WTC11 (cell line): Measurements from ENCODE around the gene TNRC6C. TPM values are rescaled to one million over a fixed set of nuclear protein-coding genes. Genes with fewer than 3 reads are reported as not detected.

Experiments used
- ATAC-seq: fragments of 200-7000 bp; cut with Tn5 transposase; 2 replicates; pipeline ENCODE4 v1.10.0; 2021; ENCODE audit warnings: mild to moderate bottlenecking, moderate library complexity
- CTCF ChIA-PET: fragments of 300-600 bp; sonication (Branson Sonifier 250); formaldehyde crosslinking; loops from one replicate; lab custom pipeline; 2021; ENCODE audit warnings: antibody characterized with exemption; lab: Charles Lee
- POLR2A ChIA-PET: fragments of 350-600 bp; sonication (Branson Sonifier 250); formaldehyde crosslinking; loops from one replicate; lab custom pipeline; 2021; ENCODE audit warnings: antibody characterized with exemption; lab: Charles Lee
- DNase-seq: peaks from one replicate; pipeline ENCODE4 v3.0.0; 2021; ENCODE audit warnings: low spot score
- H3K27ac Mint-ChIP-seq: 2 replicates; pipeline ENCODE4 v1.8.0; 2021; ENCODE audit warnings: mixed read lengths
- H3K27me3 Mint-ChIP-seq: 2 replicates; pipeline ENCODE4 v1.8.0; 2021; ENCODE audit warnings: low read depth, mild to moderate bottlenecking, moderate library complexity, mixed read lengths
- H3K36me3 Mint-ChIP-seq: 2 replicates; pipeline ENCODE4 v1.8.0; 2021; ENCODE audit warnings: mixed read lengths
- H3K4me1 Mint-ChIP-seq: 2 replicates; pipeline ENCODE4 v1.8.0; 2022; ENCODE audit warnings: mixed read lengths
- H3K4me3 Mint-ChIP-seq: 2 replicates; pipeline ENCODE4 v1.8.0; 2021; ENCODE audit warnings: mild to moderate bottlenecking, moderate library complexity, mixed read lengths
- H3K9me3 Mint-ChIP-seq: 2 replicates; pipeline ENCODE4 v1.8.0; 2021; ENCODE audit warnings: mixed read lengths
- ATF1 ChIP-seq: sonication (generic); formaldehyde crosslinking; IDR thresholded peaks from 2 replicates; pipeline ENCODE4 v1.8.1; 2023; ENCODE audit warnings: mild to moderate bottlenecking, moderate library complexity, missing genetic modification reagents
- ATF2 ChIP-seq: sonication (generic); formaldehyde crosslinking; IDR thresholded peaks from 2 replicates; pipeline ENCODE4 v1.8.1; 2022; ENCODE audit warnings: low read depth, missing genetic modification reagents, borderline replicate concordance
- ATF6 ChIP-seq: sonication (generic); formaldehyde crosslinking; IDR thresholded peaks from 2 replicates; pipeline ENCODE4 v1.8.1; 2023; ENCODE audit warnings: mild to moderate bottlenecking, missing genetic modification reagents
- CBFB ChIP-seq: sonication (generic); formaldehyde crosslinking; IDR thresholded peaks from 2 replicates; pipeline ENCODE4 v1.8.1; 2022; ENCODE audit warnings: mild to moderate bottlenecking, low read depth, missing genetic modification reagents
- CREM ChIP-seq: sonication (generic); formaldehyde crosslinking; IDR thresholded peaks from 2 replicates; pipeline ENCODE4 v1.8.1; 2022; ENCODE audit warnings: mild to moderate bottlenecking, missing genetic modification reagents, moderate library complexity
- GTF2I ChIP-seq: fragments of 250-450 bp; sonication (Bioruptor Pico); conservative IDR thresholded peaks from 2 replicates; pipeline ENCODE4 v1.4.0; 2021; ENCODE audit warnings: mild to moderate bottlenecking
- KAT7 ChIP-seq: sonication (generic); formaldehyde crosslinking; IDR thresholded peaks from 2 replicates; pipeline ENCODE4 v1.8.1; 2023; ENCODE audit warnings: missing genetic modification reagents, mild to moderate bottlenecking, borderline replicate concordance
- NR1H2 ChIP-seq: sonication (generic); formaldehyde crosslinking; IDR thresholded peaks from 2 replicates; pipeline ENCODE4 v1.9.0; 2021; ENCODE audit warnings: mild to moderate bottlenecking, moderate library complexity, missing genetic modification reagents
- PREB ChIP-seq: sonication (generic); formaldehyde crosslinking; IDR thresholded peaks from 2 replicates; pipeline ENCODE4 v1.8.1; 2022; ENCODE audit warnings: mild to moderate bottlenecking, missing genetic modification reagents, moderate library complexity, borderline replicate concordance
- PRRX2 ChIP-seq: fragments of 250-450 bp; sonication (Bioruptor Pico); IDR thresholded peaks from 2 replicates; pipeline ENCODE4 v1.8.0; 2021; ENCODE audit warnings: mild to moderate bottlenecking
- SOX15 ChIP-seq: fragments of 250-450 bp; sonication (Bioruptor Pico); IDR thresholded peaks from 2 replicates; pipeline ENCODE4 v1.9.0; 2021; ENCODE audit warnings: mild to moderate bottlenecking
- SP1 ChIP-seq: sonication (generic); formaldehyde crosslinking; conservative IDR thresholded peaks from 2 replicates; pipeline ENCODE4 v1.8.1; 2022; ENCODE audit warnings: missing genetic modification reagents
- TP53 ChIP-seq: sonication (generic); formaldehyde crosslinking; IDR thresholded peaks from 2 replicates; pipeline ENCODE4 v1.8.1; 2023; ENCODE audit warnings: mild to moderate bottlenecking, missing genetic modification reagents
- ZNF512 ChIP-seq: sonication (generic); formaldehyde crosslinking; IDR thresholded peaks from 2 replicates; pipeline ENCODE4 v1.8.1; 2022; ENCODE audit warnings: missing genetic modification reagents, borderline replicate concordance
- ZNF532 ChIP-seq: fragments of 250-450 bp; sonication (Bioruptor Pico); IDR thresholded peaks from 2 replicates; pipeline ENCODE4 v1.9.0; 2021; ENCODE audit warnings: mild to moderate bottlenecking, borderline replicate concordance
- total RNA-seq: library from RNA; stranded (reverse); gene quantifications from 3 replicates; pipeline ENCODE4 v1.2.3, GENCODE V29; 2021

The TNRC6C gene
- total RNA-seq, 1 experiment from 2014 or later: 52.3 TPM

GRCh38 chr17:77959926-77960521, 1.5 kb downstream of the TNRC6C start (continued):
- TF ChIP-seq PREB (CRISPR knock-in tag): no peak

GRCh38 chr17:77961741-77962140, 3.2 kb downstream of the TNRC6C start:
- ChIA-PET CTCF (interaction anchor here (1.2 kb wide), 1 partner anchor 52 kb away, joined by 3 read pairs; no protein-coding TSS in a partner anchor), POLR2A (no interaction called here)
- Mint-ChIP-seq H3K36me3 (no peaks in the 10 kb centered on the region), H3K4me3 (peak overlapping the region; percentile 52), H3K4me1 (peaks cover 72% of the 10 kb centered on the region), H3K9me3 (no peaks in the 10 kb centered on the region), H3K27me3 (peaks cover 15% of the 10 kb centered on the region), H3K27ac (peak overlapping the region; percentile 13; the same call in 1 of the 2 replicates)
- TF ChIP-seq KAT7 (CRISPR knock-in tag): no peak
- TF ChIP-seq ATF2 (CRISPR knock-in tag): no peak
- TF ChIP-seq ZNF532 (CRISPR knock-in tag): no peak
- no peak for TF ChIP-seq ATF6 (CRISPR knock-in tag)
- no peak for TF ChIP-seq NR1H2 (CRISPR knock-in tag)
- no peak for TF ChIP-seq CREM (CRISPR knock-in tag)
- no peak for TF ChIP-seq CBFB
- no peak for TF ChIP-seq ATF1 (CRISPR knock-in tag)
- ATAC-seq (no peak), DNase-seq (no peak)

GRCh38 chr17:77962348-77962747, 3.8 kb downstream of the TNRC6C start:
- Mint-ChIP-seq H3K36me3 (no peaks in the 10 kb centered on the region), H3K9me3 (no peaks in the 10 kb centered on the region), H3K4me3 (peak overlapping the region; percentile 39), H3K4me1 (peaks cover 66% of the 10 kb centered on the region), H3K27ac (peak overlapping the region; percentile 19; the same call in 1 of the 2 replicates), H3K27me3 (peaks cover 9% of the 10 kb centered on the region)
- ATAC-seq (no peak), DNase-seq (no peak)
- CTCF ChIA-PET: no interaction called here
- POLR2A ChIA-PET: no interaction called here
- TF ChIP-seq ATF6 (CRISPR knock-in tag) (no peak), PRRX2 (CRISPR knock-in tag) (no peak), TP53 (CRISPR knock-in tag) (no peak), GTF2I (no peak), ZNF512 (CRISPR knock-in tag) (no peak), SOX15 (CRISPR knock-in tag) (no peak), SP1 (CRISPR knock-in tag) (no peak), ZNF532 (CRISPR knock-in tag) (no peak)
